Type B pancreatic cell (in vitro differentiated cells): ENCODE measurements around the gene RAX. TPM values are rescaled to one million over a fixed set of nuclear protein-coding genes. Genes with fewer than 3 reads are reported as not detected.

ENCODE experiments used
- DNase-seq: peaks from one replicate; pipeline ENCODE4 v3.0.0; 2021; ENCODE audit warnings: mixed read lengths; ENCODE audit not compliant: unreplicated experiment; ENCODE audit errors: extremely low spot score
- H3K27ac Mint-ChIP-seq: 2 replicates; pipeline ENCODE4 v1.8.0; 2021; ENCODE audit warnings: mild to moderate bottlenecking, mixed read lengths
- H3K27me3 Mint-ChIP-seq: 2 replicates; pipeline ENCODE4 v1.8.0; 2021; ENCODE audit warnings: mixed read lengths
- H3K36me3 Mint-ChIP-seq: 2 replicates; pipeline ENCODE4 v1.8.0; 2021; ENCODE audit warnings: mixed read lengths
- H3K4me1 Mint-ChIP-seq: one replicate; pipeline ENCODE4 v1.8.0; 2021; ENCODE audit warnings: mixed read lengths; ENCODE audit not compliant: unreplicated experiment
- H3K4me3 Mint-ChIP-seq: 2 replicates; pipeline ENCODE4 v1.8.0; 2021; ENCODE audit warnings: mild to moderate bottlenecking, mixed read lengths
- H3K9me3 Mint-ChIP-seq: 2 replicates; pipeline ENCODE4 v1.8.0; 2021; ENCODE audit warnings: mixed read lengths
- CTCF ChIP-seq: fragments of 200-600 bp; sonication (generic); conservative IDR thresholded peaks from 2 replicates; pipeline ENCODE4 v1.5.0; 2021; ENCODE audit warnings: antibody characterized with exemption, mild to moderate bottlenecking
- total RNA-seq: library from RNA; stranded (reverse); gene quantifications from 2 replicates; pipeline ENCODE4 v1.2.1, GENCODE V29; 2021; ENCODE audit warnings: low replicate concordance

The RAX gene
- total RNA-seq, 1 donor from 2014 or later, result not detected

GRCh38 chr18:59228351-59228750 lies 44.9 kb downstream of the RAX start:
- H3K27me3 Mint-ChIP-seq, result peaks cover 80% of the 10 kb centered on the region
- no peak for DNase-seq
- H3K36me3 Mint-ChIP-seq, result no peaks in the 10 kb centered on the region
- no peak overlapping the region for H3K27ac Mint-ChIP-seq
- peaks cover 3% of the 10 kb centered on the region for H3K4me1 Mint-ChIP-seq
- no peaks in the 10 kb centered on the region for H3K9me3 Mint-ChIP-seq
- no peak overlapping the region for H3K4me3 Mint-ChIP-seq
- TF ChIP-seq CTCF, result no peak

- no peak for TF ChIP-seq CTCF
- Mint-ChIP-seq H3K9me3 (no peaks in the 10 kb centered on the region), H3K4me3 (no peak overlapping the region), H3K36me3 (no peaks in the 10 kb centered on the region), H3K27ac (no peak overlapping the region), H3K4me1 (peaks cover 16% of the 10 kb centered on the region), H3K27me3 (peaks cover 95% of the 10 kb centered on the region)
- DNase-seq, result no peak
Measured at GRCh38 chr18:59222341-59222740, 50.9 kb downstream of the RAX start.

GRCh38 chr18:59220784-59221765 lies 52.2 kb downstream of the RAX start:
- Mint-ChIP-seq H3K4me3 (peak overlapping the region; percentile 86), H3K9me3 (no peaks in the 10 kb centered on the region), H3K27ac (no peak overlapping the region), H3K36me3 (no peaks in the 10 kb centered on the region), H3K27me3 (peaks cover 98% of the 10 kb centered on the region), H3K4me1 (peaks cover 16% of the 10 kb centered on the region)
- DNase-seq, result no peak
- no peak for TF ChIP-seq CTCF

GRCh38 chr18:59220164-59220783 lies 53.0 kb downstream of the RAX start:
- Mint-ChIP-seq H3K27me3 (peaks cover 97% of the 10 kb centered on the region), H3K36me3 (no peaks in the 10 kb centered on the region), H3K4me1 (peaks cover 13% of the 10 kb centered on the region), H3K27ac (no peak overlapping the region), H3K4me3 (peak overlapping the region; percentile 86), H3K9me3 (no peaks in the 10 kb centered on the region)
- no peak for DNase-seq
- TF ChIP-seq CTCF, result no peak

GRCh38 chr18:59219672-59220163 lies 53.5 kb downstream of the RAX start, which contains the start of gene GRP:
TSS of gene GRP (plus strand) at chr18:59220158. CDS start at chr18:59220266, 108 bp downstream.
- Mint-ChIP-seq H3K4me3 (peak within 1 kb of the TSS; percentile 86), H3K4me1 (peaks cover 13% of the 10 kb centered on the region), H3K9me3 (no peaks in the 10 kb centered on the region), H3K27me3 (peaks cover 97% of the 10 kb centered on the region), H3K36me3 (no peaks in the 10 kb centered on the region), H3K27ac (no peak within 1 kb of the TSS)
- no peak for DNase-seq
- TF ChIP-seq CTCF, result peak; percentile 47
